SK-N-MC (cell line): ENCODE measurements around the gene SRM.

Experiments used
- FOXP2 ChIP-seq: optimal IDR thresholded peaks from 2 replicates; pipeline ENCODE3; 2011; ENCODE audit warnings: mild to moderate bottlenecking, moderate library complexity; ENCODE audit not compliant: insufficient read depth; ENCODE audit errors: extremely low read length, control extremely low read depth
- POLR2AphosphoS5 ChIP-seq: IDR thresholded peaks from 2 replicates; pipeline ENCODE4 v1.6.1; 2012; ENCODE audit warnings: mild to moderate bottlenecking, low read depth, low read length, borderline replicate concordance

DNA sequence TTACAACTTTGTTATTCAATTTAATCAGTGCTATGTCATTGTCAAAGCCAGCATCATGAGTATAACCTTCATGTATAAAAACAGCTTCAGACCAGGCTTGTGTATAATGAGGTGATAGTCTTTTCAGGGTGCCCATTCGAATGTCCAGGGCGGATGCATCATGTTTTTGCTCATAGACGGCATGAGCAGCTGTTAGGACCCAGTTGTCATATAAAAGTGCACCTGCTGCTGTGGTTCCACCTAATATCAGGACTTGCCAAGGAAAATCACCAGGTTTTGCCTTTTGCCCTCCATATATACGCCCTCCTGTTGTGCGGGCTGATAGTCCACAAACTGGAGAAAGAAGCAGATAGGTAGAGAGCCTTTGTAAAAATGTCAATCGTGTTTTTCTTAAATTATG, 32.5 kb downstream of the SRM start:
- TF ChIP-seq POLR2AphosphoS5 (no peak), FOXP2 (no peak)
